Activated T-cell treated with anti-CD3 and anti-CD28 coated beads, Interleukin-2, amount 50 U/mL, for 72 hours (primary cell): ENCODE data around the gene CATSPERE. TPM values are rescaled to one million over a fixed set of nuclear protein-coding genes. Genes with fewer than 3 reads are reported as not detected.

Source experiments
- ATAC-seq, 2 donors: fragments of 150-1000 bp; cut with Tn5 transposase; replicated peaks in 1 of 2; 2 replicates each; pipeline ENCODE4 v1.10.0; 2021; ENCODE audit warnings: moderate library complexity in 2 of 2, mild to moderate bottlenecking in 1 of 2
- DNase-seq, 2 donors: peaks; one replicate each; pipeline ENCODE4 v3.0.0; 2021 to 2022; ENCODE audit warnings: mixed read lengths in 1 of 2
- H3K27ac Mint-ChIP-seq: one replicate; pipeline ENCODE4 v1.8.0; 2022; ENCODE audit warnings: mild to moderate bottlenecking, moderate library complexity, mixed read lengths
- H3K27me3 Mint-ChIP-seq: one replicate; pipeline ENCODE4 v1.8.0; 2022; ENCODE audit warnings: low read depth, mixed read lengths
- H3K36me3 Mint-ChIP-seq, 2 donors: one replicate each; pipeline ENCODE4 v1.8.0; 2022; ENCODE audit warnings: mixed read lengths in 2 of 2, mild to moderate bottlenecking in 1 of 2; ENCODE audit not compliant: insufficient read depth in 2 of 2
- H3K4me1 Mint-ChIP-seq: one replicate; pipeline ENCODE4 v1.8.0; 2022; ENCODE audit warnings: low read depth, mixed read lengths
- H3K4me3 Mint-ChIP-seq, 2 donors: one replicate each; pipeline ENCODE4 v1.8.0; 2022; ENCODE audit warnings: mild to moderate bottlenecking in 2 of 2, mixed read lengths in 2 of 2, moderate library complexity in 2 of 2
- H3K9me3 Mint-ChIP-seq, 2 donors: one replicate each; pipeline ENCODE4 v1.8.0; 2022; ENCODE audit warnings: mixed read lengths in 2 of 2
- total RNA-seq, 2 donors: library from RNA; stranded (reverse); gene quantifications; one replicate each; pipeline ENCODE4 v1.2.3, GENCODE V29; 2022

Gene CATSPERE
- total RNA-seq, 2 donors from 2014 or later: 0.38 to 0.83 TPM

GRCh38 chr1:244437086-244437468 lies 24.0 kb upstream of the CATSPERE start:
- Mint-ChIP-seq H3K36me3 (peaks cover 8 to 16% of the 10 kb centered on the region in 2 donors), H3K9me3 (no peaks in the 10 kb centered on the region), H3K4me1 (peaks cover 47% of the 10 kb centered on the region), H3K27me3 (no peaks in the 10 kb centered on the region), H3K27ac (peak overlapping the region; percentile 93), H3K4me3 (no peak overlapping the region)
- DNase-seq (no peak), ATAC-seq (no peak)

DNA sequence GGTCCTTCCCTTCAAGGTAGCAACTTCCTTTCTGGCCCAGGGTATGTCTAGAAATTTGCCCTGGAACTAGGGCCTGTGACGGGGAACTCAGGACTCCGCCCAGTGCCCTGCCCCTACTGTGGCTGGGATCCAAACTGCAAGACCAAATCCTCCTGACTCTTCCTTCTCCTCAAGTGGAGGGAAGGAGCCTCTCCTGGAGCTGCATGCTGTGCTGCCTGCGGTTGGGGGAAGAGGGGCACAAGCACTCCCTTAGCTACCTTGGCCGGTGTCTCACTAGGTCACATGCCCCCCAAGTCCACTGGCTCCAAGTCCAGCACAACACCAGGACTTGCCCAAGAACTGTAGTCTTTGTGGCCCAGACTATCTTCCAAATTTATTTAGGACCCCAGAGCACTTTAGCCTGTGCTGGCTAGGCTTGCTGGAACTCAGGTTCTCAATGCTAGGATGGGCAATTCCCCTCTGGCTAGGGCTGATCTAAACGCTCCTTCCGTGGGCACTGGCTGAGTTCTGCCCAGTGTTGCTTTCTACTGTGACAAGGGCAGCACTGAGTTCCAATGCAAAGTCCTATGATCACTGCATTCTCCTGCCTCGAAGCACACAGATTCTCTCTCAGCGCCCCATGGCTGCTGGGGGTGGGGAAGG lies 21.6 kb upstream of the CATSPERE start:
- DNase-seq: no peak
- Mint-ChIP-seq H3K27me3 (no peaks in the 10 kb centered on the region), H3K9me3 (no peaks in the 10 kb centered on the region), H3K4me3 (no peak overlapping the region), H3K4me1 (peaks cover 56% of the 10 kb centered on the region), H3K36me3 (peaks cover 4 to 10% of the 10 kb centered on the region in 2 donors), H3K27ac (no peak overlapping the region)
- no peak for ATAC-seq

DNA sequence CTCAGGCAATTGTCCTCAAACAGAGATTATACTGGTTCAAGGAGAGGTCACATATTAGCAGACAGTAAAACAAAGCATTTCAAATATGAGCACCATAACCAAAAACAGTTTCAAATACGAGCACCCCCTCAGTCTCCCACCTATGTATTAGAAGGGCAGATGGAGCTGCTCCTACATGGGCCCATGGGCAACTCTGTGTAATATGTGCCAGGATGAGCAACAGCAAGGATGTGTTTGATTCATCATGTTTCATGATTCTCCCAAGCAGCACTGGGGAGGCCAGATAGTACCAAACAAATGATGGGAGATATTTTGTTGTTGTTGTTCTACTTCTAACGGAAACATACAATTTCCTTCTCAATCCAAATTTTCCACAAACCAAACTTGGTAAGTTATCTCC lies 18.2 kb upstream of the CATSPERE start:
- no peaks in the 10 kb centered on the region for H3K27me3 Mint-ChIP-seq
- H3K4me1 Mint-ChIP-seq: peaks cover 62% of the 10 kb centered on the region
- ATAC-seq (no peak), DNase-seq (no peak)
- H3K27ac Mint-ChIP-seq: no peak overlapping the region
- no peak overlapping the region for H3K4me3 Mint-ChIP-seq
- H3K9me3 Mint-ChIP-seq: no peaks in the 10 kb centered on the region
- peaks cover 5 to 14% of the 10 kb centered on the region in 2 donors for H3K36me3 Mint-ChIP-seq

DNA sequence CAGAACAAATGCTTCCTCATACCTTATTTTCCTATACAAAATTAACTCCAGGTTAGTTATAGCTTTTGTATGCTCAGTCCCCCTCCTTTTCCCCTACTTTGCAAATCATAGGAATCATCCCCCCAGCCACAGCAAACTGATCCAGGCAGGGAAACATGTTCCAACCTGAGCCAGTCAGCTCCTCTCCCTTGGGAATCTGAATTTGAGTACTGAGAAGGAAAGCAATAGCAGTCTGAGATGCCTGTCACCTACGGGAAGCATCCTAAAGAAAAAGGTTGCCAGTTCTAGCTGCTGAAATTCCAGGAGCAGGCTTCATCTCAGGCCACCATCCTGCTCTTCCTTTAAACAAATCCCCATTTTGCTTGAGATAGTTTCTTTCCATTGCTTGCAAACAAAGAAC lies 16.2 kb upstream of the CATSPERE start:
- ATAC-seq (no peak), DNase-seq (no peak)
- Mint-ChIP-seq H3K27ac (peak overlapping the region; percentile 95), H3K4me1 (peaks cover 65% of the 10 kb centered on the region), H3K9me3 (no peaks in the 10 kb centered on the region), H3K27me3 (no peaks in the 10 kb centered on the region), H3K4me3 (no peak overlapping the region), H3K36me3 (peaks cover 7 to 21% of the 10 kb centered on the region in 2 donors)

DNA sequence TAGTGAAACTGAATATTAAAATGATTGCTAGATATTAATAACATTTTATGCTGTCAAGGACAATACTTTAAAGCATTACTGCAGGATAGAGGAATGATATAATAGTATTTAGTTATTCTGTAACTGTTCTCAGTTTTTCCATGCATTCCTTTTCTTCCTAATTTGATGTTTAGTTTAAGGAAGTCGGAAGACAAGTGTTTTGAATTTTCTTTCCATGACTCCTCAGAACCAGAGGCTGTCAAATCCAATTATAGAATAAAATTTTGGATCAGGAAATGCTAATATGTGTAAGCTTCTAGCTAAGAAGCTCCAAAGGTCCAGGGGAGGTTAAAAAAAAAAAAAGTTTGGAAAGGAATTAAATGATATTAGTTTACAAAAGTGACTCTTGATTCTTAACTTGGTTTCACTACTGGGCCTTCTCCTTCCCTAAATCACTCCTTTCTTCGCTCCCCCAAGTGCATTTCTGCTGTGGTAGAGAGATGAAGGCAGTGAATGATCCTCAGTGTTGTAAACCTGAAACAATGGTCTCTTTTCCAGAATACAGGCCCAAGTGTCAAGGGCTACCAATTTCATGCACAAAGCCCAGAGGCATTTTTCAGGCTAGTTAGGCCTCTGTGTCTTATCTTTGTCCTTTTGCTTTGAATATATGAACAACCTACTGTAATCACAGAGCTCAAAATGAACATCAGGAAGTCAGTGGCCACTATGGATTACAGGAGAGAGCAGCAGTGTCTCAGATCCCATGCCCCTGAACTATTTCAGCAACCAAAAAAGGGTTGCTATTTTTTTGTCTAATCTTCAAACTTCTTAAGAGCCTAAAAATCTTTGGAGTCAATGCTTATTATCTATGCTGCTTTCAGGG lies 15.5 kb upstream of the CATSPERE start:
- Mint-ChIP-seq H3K4me1 (peaks cover 69% of the 10 kb centered on the region), H3K27ac (peak overlapping the region; percentile 95), H3K36me3 (peaks cover 8 to 23% of the 10 kb centered on the region in 2 donors), H3K9me3 (no peaks in the 10 kb centered on the region), H3K27me3 (no peaks in the 10 kb centered on the region), H3K4me3 (peak overlapping the region in 1 of 2 donors; percentile 55)
- ATAC-seq: no peak
- DNase-seq: no peak

DNA sequence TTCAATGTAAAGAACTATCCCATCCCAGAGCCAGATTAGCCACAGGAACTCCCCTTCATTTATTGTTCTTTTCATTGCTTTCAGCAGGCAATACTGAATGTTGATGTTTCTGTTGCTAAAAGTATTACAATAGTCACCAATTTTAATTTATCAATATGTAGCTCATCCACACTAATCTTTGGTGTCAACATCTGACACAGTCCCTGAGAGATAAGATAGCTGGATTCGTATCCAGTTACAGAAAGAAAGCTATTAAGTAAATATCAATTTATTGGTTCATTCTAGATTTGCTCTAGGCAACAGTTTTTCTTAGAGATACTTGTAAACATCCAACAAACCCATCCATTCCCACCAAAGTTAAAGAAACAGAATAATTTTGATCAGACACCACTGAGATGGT lies 14.0 kb upstream of the CATSPERE start:
- Mint-ChIP-seq H3K27ac (peak overlapping the region; percentile 92), H3K4me3 (peak overlapping the region; percentile 9 to 55), H3K27me3 (no peaks in the 10 kb centered on the region), H3K36me3 (peaks cover 12 to 26% of the 10 kb centered on the region in 2 donors), H3K9me3 (no peaks in the 10 kb centered on the region), H3K4me1 (peaks cover 73% of the 10 kb centered on the region)
- DNase-seq (no peak), ATAC-seq (no peak)

DNA sequence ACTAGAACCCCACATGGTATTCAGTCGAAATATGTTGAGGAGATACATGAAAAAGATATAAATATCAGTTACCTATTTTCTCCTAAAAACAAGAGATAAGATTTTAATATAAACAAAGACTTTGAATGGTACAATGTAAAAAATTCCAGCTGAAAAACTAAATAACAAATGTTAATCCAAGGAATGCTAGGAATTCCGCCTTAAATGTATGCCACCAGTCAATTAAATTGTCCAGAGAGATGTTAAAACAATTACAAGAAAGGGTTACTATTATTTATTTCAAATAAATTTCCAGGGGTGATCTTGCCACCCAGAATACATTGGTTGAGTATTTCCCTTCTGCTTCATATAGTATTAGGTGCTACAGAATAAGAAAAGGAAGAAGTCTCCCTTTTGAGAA lies 13.5 kb upstream of the CATSPERE start:
- no peak for ATAC-seq
- Mint-ChIP-seq H3K36me3 (peaks cover 14 to 28% of the 10 kb centered on the region in 2 donors), H3K4me3 (peak overlapping the region; percentile 9 to 55), H3K9me3 (no peaks in the 10 kb centered on the region), H3K27me3 (no peaks in the 10 kb centered on the region), H3K27ac (peak overlapping the region; percentile 92), H3K4me1 (peaks cover 77% of the 10 kb centered on the region)
- no peak for DNase-seq

DNA sequence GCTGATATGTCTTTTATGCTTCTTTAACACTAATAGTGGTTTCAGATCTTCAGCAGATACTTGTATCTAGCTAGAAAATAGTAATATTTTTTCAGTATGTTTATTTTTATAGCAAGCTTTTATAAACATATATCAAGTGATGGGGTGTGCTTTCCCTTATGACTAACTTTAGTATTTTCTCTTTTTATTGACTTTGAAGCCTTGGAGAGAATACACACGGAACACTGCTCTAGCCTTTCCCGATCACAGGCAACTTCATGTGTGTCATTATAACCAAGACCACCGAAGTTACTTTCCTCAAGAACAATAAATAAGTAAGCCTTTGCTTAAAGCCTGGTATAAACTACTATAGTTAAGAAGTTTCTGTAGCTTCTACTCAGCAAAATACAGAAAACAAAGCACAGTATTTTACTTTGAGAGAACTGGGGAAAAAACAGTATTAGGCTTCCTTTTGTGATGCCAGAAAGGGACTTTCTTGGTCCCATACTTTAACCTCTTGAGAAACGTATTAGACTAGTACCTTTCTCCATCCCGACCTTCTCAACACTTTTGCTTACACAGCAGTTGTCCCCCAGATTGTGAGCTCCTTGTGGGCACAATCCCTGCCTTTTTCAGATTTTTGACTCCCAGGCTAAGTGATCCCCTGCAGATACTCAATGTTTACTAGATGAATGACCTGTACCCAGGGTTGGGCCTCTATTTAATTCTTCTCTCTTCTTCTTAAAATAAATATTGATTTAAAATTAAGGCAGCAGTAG lies 12.6 kb upstream of the CATSPERE start:
- Mint-ChIP-seq H3K27ac (peak overlapping the region; percentile 50), H3K9me3 (no peaks in the 10 kb centered on the region), H3K27me3 (no peaks in the 10 kb centered on the region), H3K4me3 (peak overlapping the region; percentile 30 to 34), H3K4me1 (peaks cover 76% of the 10 kb centered on the region), H3K36me3 (peaks cover 14 to 30% of the 10 kb centered on the region in 2 donors)
- DNase-seq (no peak), ATAC-seq (no peak)

- H3K36me3 Mint-ChIP-seq: peaks cover 12 to 28% of the 10 kb centered on the region in 2 donors
- H3K4me3 Mint-ChIP-seq: peak overlapping the region; percentile 85 to 90
- peak overlapping the region; percentile 98 for H3K27ac Mint-ChIP-seq
- H3K4me1 Mint-ChIP-seq: peaks cover 80% of the 10 kb centered on the region
- ATAC-seq (no peak), DNase-seq (no peak)
- H3K27me3 Mint-ChIP-seq: no peaks in the 10 kb centered on the region
- no peaks in the 10 kb centered on the region for H3K9me3 Mint-ChIP-seq
These were observed 11.1 kb upstream of the CATSPERE start for GRCh38 chr1:244449936-244450508.

GRCh38 chr1:244450597-244451538 lies 10.2 kb upstream of the CATSPERE start:
- ATAC-seq: peak in 1 of 2 donors; percentile 19
- Mint-ChIP-seq H3K27ac (peak overlapping the region; percentile 98), H3K9me3 (no peaks in the 10 kb centered on the region), H3K4me1 (peaks cover 71% of the 10 kb centered on the region), H3K4me3 (peak overlapping the region; percentile 85 to 90), H3K36me3 (peaks cover 12 to 23% of the 10 kb centered on the region in 2 donors), H3K27me3 (no peaks in the 10 kb centered on the region)
- DNase-seq: peak; percentile 59 to 68

GRCh38 chr1:244451539-244451950 lies 9.5 kb upstream of the CATSPERE start, which contains the start of gene ADSS2:
Gene ADSS2 (minus strand): TSS chr1:244451909. CDS start chr1:244451817, 92 bp downstream.
- ATAC-seq (no peak), DNase-seq (no peak)
- Mint-ChIP-seq H3K27ac (peak within 1 kb of the TSS; percentile 98), H3K4me3 (peak within 1 kb of the TSS; percentile 85 to 90), H3K27me3 (no peaks in the 10 kb centered on the region), H3K9me3 (no peaks in the 10 kb centered on the region), H3K36me3 (peaks cover 10 to 22% of the 10 kb centered on the region in 2 donors), H3K4me1 (peaks cover 64% of the 10 kb centered on the region)
